Fibroblast of lung (primary cell): ENCODE results near the gene PTPN13. TPM values are rescaled to one million over a fixed set of nuclear protein-coding genes. Genes with fewer than 3 reads are reported as not detected.

Experiments
- DNase-seq, 2 donors: peaks; one replicate each; pipeline versions ENCODE4 v3.0.0 to v3.0.0-alpha.2; 2010; ENCODE audit warnings: low read depth in 2 of 2
- H2AFZ ChIP-seq: 2 replicates; pipeline ENCODE4 v1.5.1; 2012; ENCODE audit warnings: low read length, control low read depth, inconsistent platforms
- H3K27ac ChIP-seq: 2 replicates; pipeline ENCODE4 v1.5.1; 2011; ENCODE audit warnings: low read length, control low read depth; ENCODE audit not compliant: insufficient read depth
- H3K27me3 ChIP-seq: 2 replicates; pipeline ENCODE4 v1.5.1; 2011; ENCODE audit warnings: mild to moderate bottlenecking, low read length; ENCODE audit not compliant: control insufficient read depth, insufficient read depth
- H3K36me3 ChIP-seq: 2 replicates; pipeline ENCODE4 v1.5.1; 2011; ENCODE audit warnings: low read length; ENCODE audit not compliant: control insufficient read depth, insufficient read depth
- H3K4me1 ChIP-seq: 2 replicates; pipeline ENCODE4 v1.5.1; 2011; ENCODE audit warnings: low read length; ENCODE audit not compliant: control insufficient read depth, insufficient read depth; ENCODE audit errors: extremely low read depth
- H3K4me2 ChIP-seq: 2 replicates; pipeline ENCODE4 v1.5.1; 2011; ENCODE audit warnings: low read length, control low read depth; ENCODE audit not compliant: insufficient read depth; ENCODE audit errors: extremely low read depth
- H3K4me3 ChIP-seq, 4 experiments: fragments of 200-600 bp in 1 of 4; sonication (generic) in 1 of 4; replicated peaks in 1 of 4; 2 replicates each; pipeline ENCODE4 v1.5.1; 2011 to 2016; ENCODE audit warnings: low read length in 4 of 4, low read depth in 3 of 4, mild to moderate bottlenecking in 3 of 4, control low read depth in 2 of 4, inconsistent platforms in 1 of 4, mixed read lengths in 1 of 4; ENCODE audit not compliant: insufficient read depth in 1 of 4; ENCODE audit errors: control extremely low read depth in 1 of 4
- H3K79me2 ChIP-seq: 2 replicates; pipeline ENCODE4 v1.5.1; 2012; ENCODE audit warnings: mild to moderate bottlenecking, low read length, inconsistent platforms; ENCODE audit not compliant: control insufficient read depth, insufficient read depth
- H3K9ac ChIP-seq: 2 replicates; pipeline ENCODE4 v1.5.1; 2011; ENCODE audit warnings: mild to moderate bottlenecking, low read length, control low read depth; ENCODE audit not compliant: insufficient read depth
- H3K9me3 ChIP-seq: 2 replicates; pipeline ENCODE4 v1.5.1; 2012; ENCODE audit warnings: low read depth, low read length; ENCODE audit not compliant: control insufficient read depth, insufficient read depth
- H4K20me1 ChIP-seq: 2 replicates; pipeline ENCODE4 v1.5.1; 2011; ENCODE audit warnings: low read length; ENCODE audit not compliant: control insufficient read depth, insufficient read depth; ENCODE audit errors: extremely low read depth
- EZH2 ChIP-seq: IDR thresholded peaks from 2 replicates; pipeline ENCODE4 v1.5.1; 2012; ENCODE audit warnings: low read length, control low read depth, mild to moderate bottlenecking; ENCODE audit errors: missing control alignments
- polyA plus RNA-seq, 2 donors: library from polyadenylated mRNA; depleted of rRNA in 1 of 2; stranded (reverse) in 1 of 2; unstranded in 1 of 2; fragments of >200 nt; gene quantifications; 2 replicates each; pipeline ENCODE4 v1.2.1, GENCODE V29; 2011 to 2012; ENCODE audit warnings: missing spikeins in 1 of 2
- total RNA-seq: library from RNA; depleted of rRNA; stranded (reverse); fragments of >200 nt; gene quantifications from 2 replicates; pipeline ENCODE4 v1.2.1, GENCODE V29; 2014
- TF ChIP-seq, protein P1 (sequence below), 2 donors: IDR thresholded peaks in 1 of 2; conservative IDR thresholded peaks in 1 of 2; 1 replicate in 1 of 2; 2 replicates in 1 of 2; pipeline ENCODE4 v1.5.1; 2011 to 2012; ENCODE audit warnings: low read length in 2 of 2, control low read depth in 1 of 2, inconsistent platforms in 1 of 2, low read depth in 1 of 2, mild to moderate bottlenecking in 1 of 2

Gene PTPN13
- total and polyA plus RNA-seq, 2 donors (not counting 1 experiment from before 2014, with no cell fraction given) = 16.5 to 136 TPM

DNA sequence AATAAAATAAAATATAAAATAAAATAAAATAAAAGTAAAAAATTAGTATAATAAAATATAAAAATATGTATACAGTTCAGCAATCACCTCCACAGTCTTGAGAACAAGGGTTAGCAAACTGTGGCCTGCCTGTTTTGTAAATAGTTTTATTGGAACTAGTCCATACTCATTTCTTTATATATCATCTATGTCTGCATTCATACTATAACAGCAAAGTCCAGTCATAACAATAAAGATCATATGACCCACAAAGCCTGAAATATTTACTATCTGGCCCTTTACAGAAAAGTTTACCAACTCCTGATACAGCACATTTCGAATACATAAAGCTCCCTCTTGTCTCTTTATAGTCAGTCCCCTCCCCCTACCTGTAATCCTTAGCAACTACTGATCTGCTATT is 143.1 kb downstream of the PTPN13 start:
- Histone ChIP-seq H4K20me1 (no peaks in the 10 kb centered on the region), H2AFZ (no peak overlapping the region), H3K4me3 (no peak overlapping the region), H3K27me3 (no peaks in the 10 kb centered on the region), H3K27ac (no peak overlapping the region), H3K9me3 (no peaks in the 10 kb centered on the region), H3K4me2 (no peak overlapping the region), H3K36me3 (peaks cover 2% of the 10 kb centered on the region), H3K79me2 (no peaks in the 10 kb centered on the region), H3K4me1 (no peaks in the 10 kb centered on the region), H3K9ac (no peak overlapping the region)
- DNase-seq = no peak
- TF ChIP-seq, protein P1, sequence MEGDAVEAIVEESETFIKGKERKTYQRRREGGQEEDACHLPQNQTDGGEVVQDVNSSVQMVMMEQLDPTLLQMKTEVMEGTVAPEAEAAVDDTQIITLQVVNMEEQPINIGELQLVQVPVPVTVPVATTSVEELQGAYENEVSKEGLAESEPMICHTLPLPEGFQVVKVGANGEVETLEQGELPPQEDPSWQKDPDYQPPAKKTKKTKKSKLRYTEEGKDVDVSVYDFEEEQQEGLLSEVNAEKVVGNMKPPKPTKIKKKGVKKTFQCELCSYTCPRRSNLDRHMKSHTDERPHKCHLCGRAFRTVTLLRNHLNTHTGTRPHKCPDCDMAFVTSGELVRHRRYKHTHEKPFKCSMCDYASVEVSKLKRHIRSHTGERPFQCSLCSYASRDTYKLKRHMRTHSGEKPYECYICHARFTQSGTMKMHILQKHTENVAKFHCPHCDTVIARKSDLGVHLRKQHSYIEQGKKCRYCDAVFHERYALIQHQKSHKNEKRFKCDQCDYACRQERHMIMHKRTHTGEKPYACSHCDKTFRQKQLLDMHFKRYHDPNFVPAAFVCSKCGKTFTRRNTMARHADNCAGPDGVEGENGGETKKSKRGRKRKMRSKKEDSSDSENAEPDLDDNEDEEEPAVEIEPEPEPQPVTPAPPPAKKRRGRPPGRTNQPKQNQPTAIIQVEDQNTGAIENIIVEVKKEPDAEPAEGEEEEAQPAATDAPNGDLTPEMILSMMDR (conservative IDR thresholded peaks at IDR 0.05 in 1 of 2, IDR thresholded peaks at IDR 0.05 in 1 of 2; ENCODE audit: low read depth in 1 of 2, low read length in 2 of 2) = no peak
- no peak for TF ChIP-seq EZH2

DNA sequence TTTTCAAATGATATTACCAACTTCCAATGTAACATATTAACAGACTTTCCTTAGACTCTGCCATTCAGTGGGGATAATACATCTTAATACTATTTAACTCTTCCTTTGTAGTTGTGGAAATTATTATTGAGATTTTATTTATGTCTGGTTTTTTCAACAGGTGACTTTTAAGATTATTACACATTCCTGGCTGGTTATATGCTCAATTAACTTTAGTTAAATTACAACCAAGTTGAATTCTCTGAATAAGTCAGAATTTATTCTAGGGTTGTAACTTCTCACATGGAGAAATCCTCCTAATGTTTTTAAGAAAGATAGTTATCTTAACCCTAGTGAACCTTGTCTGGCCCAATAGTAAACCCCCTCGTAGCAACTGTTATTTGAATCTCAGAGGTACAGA is 147.7 kb downstream of the PTPN13 start:
- Histone ChIP-seq H3K9me3 (no peaks in the 10 kb centered on the region), H3K27me3 (no peaks in the 10 kb centered on the region), H3K36me3 (no peaks in the 10 kb centered on the region), H2AFZ (no peak overlapping the region), H4K20me1 (no peaks in the 10 kb centered on the region), H3K79me2 (no peaks in the 10 kb centered on the region), H3K9ac (no peak overlapping the region), H3K4me3 (no peak overlapping the region), H3K4me2 (no peak overlapping the region), H3K27ac (no peak overlapping the region), H3K4me1 (no peaks in the 10 kb centered on the region)
- no peak for DNase-seq
- no peak for TF ChIP-seq EZH2
- TF ChIP-seq, protein P1 (conservative IDR thresholded peaks at IDR 0.05 in 1 of 2, IDR thresholded peaks at IDR 0.05 in 1 of 2; ENCODE audit: low read depth in 1 of 2, low read length in 2 of 2) = no peak

DNA sequence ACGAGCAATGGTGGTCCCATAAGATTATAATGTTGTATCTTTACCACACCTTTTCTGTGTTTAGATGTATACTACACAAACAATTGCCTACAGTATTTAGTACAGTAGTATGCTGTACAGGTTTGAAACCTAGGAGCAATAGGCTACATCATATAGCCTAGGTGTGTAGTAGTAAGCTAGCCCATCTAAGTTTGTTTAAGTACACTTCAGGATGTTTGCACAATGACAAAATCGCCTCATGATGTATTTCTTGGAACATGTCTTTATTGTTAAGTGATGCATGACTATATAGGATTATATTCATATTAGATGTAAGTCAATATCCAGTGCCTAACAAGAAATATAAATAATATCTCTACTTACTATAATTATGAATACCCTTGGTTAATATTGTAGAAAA is 150.5 kb downstream of the PTPN13 start:
- Histone ChIP-seq H2AFZ (no peak overlapping the region), H4K20me1 (no peaks in the 10 kb centered on the region), H3K27ac (no peak overlapping the region), H3K4me1 (no peaks in the 10 kb centered on the region), H3K9me3 (no peaks in the 10 kb centered on the region), H3K4me3 (no peak overlapping the region), H3K36me3 (no peaks in the 10 kb centered on the region), H3K79me2 (no peaks in the 10 kb centered on the region), H3K27me3 (no peaks in the 10 kb centered on the region), H3K9ac (no peak overlapping the region), H3K4me2 (no peak overlapping the region)
- TF ChIP-seq, protein P1 (conservative IDR thresholded peaks at IDR 0.05 in 1 of 2, IDR thresholded peaks at IDR 0.05 in 1 of 2; ENCODE audit: low read depth in 1 of 2, low read length in 2 of 2) = no peak
- TF ChIP-seq EZH2 = no peak
- no peak for DNase-seq
